ENCODE data around the gene PIP5K1A.

GRCh38 chr1:151281225-151281968, 83.0 kb downstream of the PIP5K1A start:
- 0 out of 2 replicates have a peak, but pooled peaks have one; percentile 14 for TF ChIP-seq GATA2 (IDR thresholded peaks at IDR 0.05; ENCODE audit: low read depth, low read length)
- no peak for TF ChIP-seq GATA3 (IDR thresholded peaks at IDR 0.05; ENCODE audit: low read depth, low read length)
